Mesendoderm (in vitro differentiated cells): Measurements from ENCODE around the gene MYBPHL.
A peak's percentile ranks its signal among the peaks of the same experiment; 100 is the strongest.

Experiments used
- DNase-seq: peaks from one replicate; pipeline ENCODE4 v3.0.0; 2013
- H2AK5ac ChIP-seq: 2 replicates; pipeline ENCODE4 v1.6.1; 2013; ENCODE audit warnings: low read length, inconsistent platforms
- H2BK120ac ChIP-seq: 2 replicates; pipeline ENCODE4 v1.6.1; 2013; ENCODE audit warnings: low read depth, mild to moderate bottlenecking, low read length, moderate library complexity, mixed read lengths
- H2BK15ac ChIP-seq: replicated peaks from 2 replicates; pipeline ENCODE4 v1.6.1; 2013; ENCODE audit warnings: low read depth, mild to moderate bottlenecking, moderate library complexity
- H2BK5ac ChIP-seq: 2 replicates; pipeline ENCODE4 v1.6.1; 2013; ENCODE audit warnings: low read length, inconsistent platforms
- H3K18ac ChIP-seq: 2 replicates; pipeline ENCODE4 v1.6.1; 2013; ENCODE audit warnings: mild to moderate bottlenecking, low read length, mixed read lengths
- H3K23ac ChIP-seq: one replicate; pipeline ENCODE4 v1.6.1; 2013; ENCODE audit warnings: low read length
- H3K27ac ChIP-seq: 2 replicates; pipeline ENCODE4 v1.5.1; 2013; ENCODE audit warnings: low read depth, mild to moderate bottlenecking, inconsistent platforms, low read length, moderate library complexity
- H3K27me3 ChIP-seq: 2 replicates; pipeline ENCODE4 v1.6.1; 2013; ENCODE audit warnings: low read length, control low read depth, mild to moderate bottlenecking, inconsistent platforms; ENCODE audit not compliant: insufficient read depth, poor library complexity
- H3K36me3 ChIP-seq: 2 replicates; pipeline ENCODE4 v1.6.1; 2013; ENCODE audit warnings: low read length, inconsistent platforms; ENCODE audit not compliant: control insufficient read depth, insufficient read depth
- H3K4ac ChIP-seq: one replicate; pipeline ENCODE4 v1.6.1; 2013; ENCODE audit warnings: low read depth, mild to moderate bottlenecking, low read length, moderate library complexity
- H3K4me1 ChIP-seq: 2 replicates; pipeline ENCODE4 v1.6.1; 2013; ENCODE audit warnings: low read depth, low read length, inconsistent platforms; ENCODE audit not compliant: control insufficient read depth
- H3K4me2 ChIP-seq: 2 replicates; pipeline ENCODE4 v1.6.1; 2013; ENCODE audit warnings: low read length
- H3K4me3 ChIP-seq: 2 replicates; pipeline ENCODE4 v1.5.1; 2013; ENCODE audit warnings: mild to moderate bottlenecking, low read length
- H3K56ac ChIP-seq: one replicate; pipeline ENCODE4 v1.6.1; 2013; ENCODE audit warnings: low read length
- H3K79me1 ChIP-seq: 2 replicates; pipeline ENCODE4 v1.6.1; 2013; ENCODE audit warnings: low read length, inconsistent platforms
- H3K79me2 ChIP-seq: 2 replicates; pipeline ENCODE4 v1.6.1; 2013; ENCODE audit warnings: mild to moderate bottlenecking, low read length; ENCODE audit not compliant: control insufficient read depth, insufficient read depth
- H3K9ac ChIP-seq: 2 replicates; pipeline ENCODE4 v1.6.1; 2013; ENCODE audit warnings: low read length, inconsistent platforms
- H4K5ac ChIP-seq: one replicate; pipeline ENCODE4 v1.6.1; 2013; ENCODE audit warnings: low read length
- H4K8ac ChIP-seq: one replicate; pipeline ENCODE4 v1.6.1; 2013; ENCODE audit warnings: low read depth, mild to moderate bottlenecking, control low read depth, low read length, moderate library complexity
- WGBS: extraction: QIAGEN DNeasy Blood & Tissue Kit; methylation state at CpG from one replicate; pipeline ENCODE4 v1.1.7; 2013; ENCODE audit warnings: low lambda C conversion rate, missing lambda C conversion rate; ENCODE audit not compliant: insufficient coverage; ENCODE audit errors: extremely low coverage; 5-methylcytosine and 5-hydroxymethylcytosine counted together

MYBPHL gene

DNA sequence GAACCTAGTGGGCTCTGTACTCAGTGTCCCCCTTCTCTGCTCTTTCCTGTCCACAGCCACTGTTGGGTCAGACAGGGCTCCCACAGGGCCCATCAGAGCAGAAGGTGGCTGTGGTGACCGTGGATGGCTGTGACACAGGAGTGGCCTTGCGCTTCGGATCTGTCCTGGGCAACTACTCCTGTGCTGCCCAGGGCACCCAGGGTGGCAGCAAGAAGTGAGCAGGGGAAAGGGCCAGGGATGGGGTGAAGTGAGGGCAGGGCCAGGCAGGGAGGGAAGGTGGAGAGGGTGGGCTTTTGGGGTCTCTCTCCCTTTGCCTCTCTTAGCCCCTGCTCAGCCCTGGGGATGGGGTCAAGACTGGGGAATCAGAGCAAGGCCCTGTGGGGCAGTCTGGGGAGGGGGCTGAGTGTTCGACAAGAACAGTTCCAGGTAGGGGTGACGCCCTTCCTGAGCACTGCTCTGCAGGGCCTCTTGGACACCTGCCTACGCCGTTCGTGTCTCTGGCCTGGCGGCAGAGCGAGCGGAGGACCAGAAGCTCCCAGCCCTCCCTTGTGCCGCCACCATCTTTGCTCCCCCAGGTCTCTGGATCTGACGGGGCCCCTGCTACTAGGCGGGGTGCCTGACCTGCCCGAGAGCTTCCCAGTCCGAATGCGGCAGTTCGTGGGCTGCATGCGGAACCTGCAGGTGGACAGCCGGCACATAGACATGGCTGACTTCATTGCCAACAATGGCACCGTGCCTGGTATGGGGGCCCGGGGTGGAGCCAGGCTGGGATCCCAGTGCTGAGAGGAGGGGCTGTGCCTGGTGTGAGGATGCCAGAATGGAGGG lies 44.4 kb downstream of the MYBPHL start:
- Histone ChIP-seq H2BK5ac (no peak overlapping the region), H3K79me2 (no peaks in the 10 kb centered on the region), H3K4ac (no peak overlapping the region), H2BK120ac (no peak overlapping the region), H3K18ac (no peak overlapping the region), H4K8ac (no peak overlapping the region), H3K27ac (no peak overlapping the region), H3K36me3 (no peaks in the 10 kb centered on the region), H3K56ac (no peak overlapping the region), H3K27me3 (no peaks in the 10 kb centered on the region), H3K4me2 (no peak overlapping the region), H4K5ac (no peak overlapping the region), H3K4me3 (no peak overlapping the region), H3K9ac (no peak overlapping the region), H2AK5ac (no peak overlapping the region), H2BK15ac (no peak overlapping the region), H3K79me1 (no peaks in the 10 kb centered on the region), H3K4me1 (no peaks in the 10 kb centered on the region), H3K23ac (no peak overlapping the region)
- no peak for DNase-seq
- WGBS: no CpG with 5 or more reads among the region's 22 CpGs

DNA sequence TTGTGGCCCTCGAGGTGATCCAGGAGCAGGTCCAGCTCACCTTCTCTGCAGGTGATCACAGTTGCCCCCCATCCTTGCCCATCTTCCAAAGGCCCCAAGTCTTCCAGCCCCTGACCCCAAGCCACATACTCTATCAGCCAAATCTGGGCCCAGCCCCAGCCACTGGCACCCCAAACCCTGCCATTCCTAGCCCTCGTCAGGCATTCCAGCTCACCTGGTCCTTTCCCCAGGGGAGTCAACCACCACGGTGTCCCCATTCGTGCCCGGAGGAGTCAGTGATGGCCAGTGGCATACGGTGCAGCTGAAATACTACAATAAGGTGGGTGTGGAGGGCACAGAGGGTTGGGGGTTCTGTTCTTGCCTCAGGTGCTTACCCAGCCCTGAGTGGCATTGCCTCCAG lies 45.2 kb downstream of the MYBPHL start:
- Histone ChIP-seq H3K4me3 (no peak overlapping the region), H2BK15ac (no peak overlapping the region), H3K18ac (no peak overlapping the region), H3K9ac (no peak overlapping the region), H2BK5ac (no peak overlapping the region), H2AK5ac (no peak overlapping the region), H3K4me1 (no peaks in the 10 kb centered on the region), H3K4me2 (no peak overlapping the region), H3K4ac (no peak overlapping the region), H3K27me3 (no peaks in the 10 kb centered on the region), H3K79me1 (no peaks in the 10 kb centered on the region), H3K79me2 (no peaks in the 10 kb centered on the region), H3K36me3 (no peaks in the 10 kb centered on the region), H3K56ac (no peak overlapping the region), H3K27ac (no peak overlapping the region), H3K23ac (no peak overlapping the region), H2BK120ac (no peak overlapping the region), H4K8ac (no peak overlapping the region), H4K5ac (no peak overlapping the region)
- DNase-seq: no peak
- no CpG with 5 or more reads among the region's 6 CpGs for WGBS

DNA sequence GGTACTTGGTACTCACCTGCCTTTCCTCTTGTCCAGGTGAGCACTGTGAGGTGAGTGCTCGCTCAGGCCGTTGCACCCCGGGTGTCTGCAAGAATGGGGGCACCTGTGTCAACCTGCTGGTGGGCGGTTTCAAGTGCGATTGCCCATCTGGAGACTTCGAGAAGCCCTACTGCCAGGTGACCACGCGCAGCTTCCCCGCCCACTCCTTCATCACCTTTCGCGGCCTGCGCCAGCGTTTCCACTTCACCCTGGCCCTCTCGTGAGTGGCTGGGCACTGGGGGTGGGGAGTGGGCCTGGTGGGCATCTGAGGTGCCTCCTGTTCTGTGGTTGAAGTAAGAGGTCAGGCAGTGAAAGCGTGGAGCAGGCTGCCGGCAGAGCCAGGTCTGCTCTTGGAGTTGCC lies 45.8 kb downstream of the MYBPHL start:
- H2BK15ac ChIP-seq: no peak overlapping the region
- no peaks in the 10 kb centered on the region for H3K27me3 ChIP-seq
- no peaks in the 10 kb centered on the region for H3K79me1 ChIP-seq
- H3K79me2 ChIP-seq: no peaks in the 10 kb centered on the region
- no peak overlapping the region for H3K56ac ChIP-seq
- no peak overlapping the region for H2BK5ac ChIP-seq
- no peak overlapping the region for H2BK120ac ChIP-seq
- H3K4me2 ChIP-seq: no peak overlapping the region
- no CpG with 5 or more reads among the region's 16 CpGs for WGBS
- no peak for DNase-seq
- no peaks in the 10 kb centered on the region for H3K36me3 ChIP-seq
- H3K18ac ChIP-seq: no peak overlapping the region
- H3K9ac ChIP-seq: no peak overlapping the region
- no peaks in the 10 kb centered on the region for H3K4me1 ChIP-seq
- H2AK5ac ChIP-seq: no peak overlapping the region
- H3K4ac ChIP-seq: no peak overlapping the region
- no peak overlapping the region for H4K5ac ChIP-seq
- H3K27ac ChIP-seq: no peak overlapping the region
- no peak overlapping the region for H3K23ac ChIP-seq
- H4K8ac ChIP-seq: no peak overlapping the region
- H3K4me3 ChIP-seq: no peak overlapping the region

DNA sequence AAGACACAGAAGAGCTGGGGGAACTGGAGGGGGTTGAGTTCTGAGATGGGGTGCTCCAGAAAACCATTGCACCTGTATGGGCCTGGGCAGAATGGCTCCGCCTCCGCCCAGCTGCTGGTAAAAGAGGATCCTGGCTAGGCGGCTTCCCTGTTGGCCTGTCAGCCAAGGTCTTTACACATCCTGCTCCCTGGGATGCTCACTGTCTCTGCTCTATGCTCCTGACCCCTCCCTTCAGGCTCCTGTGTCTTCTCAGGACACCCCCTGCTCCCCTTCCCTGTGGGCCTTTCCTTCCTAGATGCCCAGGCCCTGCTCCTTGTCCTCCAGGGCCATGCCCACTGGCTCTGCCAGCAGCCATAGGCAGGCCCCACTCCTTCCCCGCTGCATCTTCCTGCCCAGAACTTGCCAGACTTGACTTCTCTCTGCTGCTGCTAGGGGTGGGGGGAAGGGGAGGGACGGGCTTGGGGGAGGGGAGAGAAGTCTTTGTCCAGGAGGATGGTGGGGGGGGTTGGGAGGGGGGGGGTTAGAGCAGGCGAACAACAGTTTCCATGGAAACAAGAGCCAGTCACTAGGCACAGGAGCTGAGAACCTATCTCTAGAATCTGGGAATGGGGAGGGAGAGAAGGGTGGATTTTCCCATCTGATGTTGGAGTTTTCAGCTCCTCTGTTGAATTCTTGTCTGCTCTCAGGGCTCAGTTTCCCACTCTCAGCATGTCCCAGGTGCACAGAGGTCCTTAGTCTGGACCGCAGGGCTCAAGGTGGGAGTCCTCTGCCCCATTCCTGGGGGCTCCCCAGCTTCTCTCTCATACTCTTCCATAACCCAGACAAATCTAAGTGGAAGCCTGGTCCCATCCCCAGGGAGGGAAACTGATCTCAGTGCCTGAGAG lies 46.9 kb downstream of the MYBPHL start:
- H2AK5ac ChIP-seq: no peak overlapping the region
- no peak overlapping the region for H3K4me3 ChIP-seq
- no peak overlapping the region for H3K27ac ChIP-seq
- H2BK5ac ChIP-seq: no peak overlapping the region
- no peak overlapping the region for H3K23ac ChIP-seq
- no peak overlapping the region for H3K4ac ChIP-seq
- DNase-seq: peak; percentile 73
- no peaks in the 10 kb centered on the region for H3K36me3 ChIP-seq
- no peak overlapping the region for H3K18ac ChIP-seq
- no peak overlapping the region for H2BK120ac ChIP-seq
- WGBS: no CpG with 5 or more reads among the region's 7 CpGs
- no peak overlapping the region for H3K4me2 ChIP-seq
- H4K5ac ChIP-seq: no peak overlapping the region
- no peaks in the 10 kb centered on the region for H3K27me3 ChIP-seq
- H3K79me1 ChIP-seq: no peaks in the 10 kb centered on the region
- no peak overlapping the region for H4K8ac ChIP-seq
- no peak overlapping the region for H3K9ac ChIP-seq
- no peak overlapping the region for H2BK15ac ChIP-seq
- no peaks in the 10 kb centered on the region for H3K79me2 ChIP-seq
- no peaks in the 10 kb centered on the region for H3K4me1 ChIP-seq
- H3K56ac ChIP-seq: no peak overlapping the region

DNA sequence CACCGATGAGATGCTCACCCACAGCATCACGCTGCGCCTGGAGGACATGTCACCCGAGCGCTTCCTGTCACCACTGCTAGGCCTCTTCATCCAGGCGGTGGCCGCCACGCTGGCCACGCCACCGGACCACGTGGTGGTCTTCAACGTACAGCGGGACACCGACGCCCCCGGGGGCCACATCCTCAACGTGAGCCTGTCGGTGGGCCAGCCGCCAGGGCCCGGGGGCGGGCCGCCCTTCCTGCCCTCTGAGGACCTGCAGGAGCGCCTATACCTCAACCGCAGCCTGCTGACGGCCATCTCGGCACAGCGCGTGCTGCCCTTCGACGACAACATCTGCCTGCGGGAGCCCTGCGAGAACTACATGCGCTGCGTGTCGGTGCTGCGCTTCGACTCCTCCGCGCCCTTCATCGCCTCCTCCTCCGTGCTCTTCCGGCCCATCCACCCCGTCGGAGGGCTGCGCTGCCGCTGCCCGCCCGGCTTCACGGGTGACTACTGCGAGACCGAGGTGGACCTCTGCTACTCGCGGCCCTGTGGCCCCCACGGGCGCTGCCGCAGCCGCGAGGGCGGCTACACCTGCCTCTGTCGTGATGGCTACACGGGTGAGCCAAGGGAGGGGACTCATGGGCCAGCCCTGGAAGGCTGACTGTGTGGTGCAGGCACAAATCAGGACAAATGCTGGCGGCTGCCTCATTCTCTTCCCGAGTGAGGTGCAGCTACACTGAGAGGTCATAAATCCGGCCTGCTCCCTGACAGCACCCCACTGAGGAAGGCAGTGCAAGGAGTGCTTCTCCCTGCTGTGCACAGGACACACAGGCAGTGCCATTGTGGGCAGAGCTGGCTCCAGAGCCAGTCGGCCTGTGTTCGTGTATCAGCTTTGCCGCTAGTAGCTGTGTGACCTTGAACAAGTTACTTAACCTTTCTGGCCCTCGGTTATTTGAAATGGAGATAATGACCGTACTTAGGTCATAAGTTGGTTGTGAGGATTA lies 48.0 kb downstream of the MYBPHL start:
- no peaks in the 10 kb centered on the region for H3K79me2 ChIP-seq
- no peaks in the 10 kb centered on the region for H3K36me3 ChIP-seq
- peaks cover 9% of the 10 kb centered on the region for H3K4me1 ChIP-seq
- no peak overlapping the region for H3K4me2 ChIP-seq
- no peak overlapping the region for H2AK5ac ChIP-seq
- no peak overlapping the region for H3K23ac ChIP-seq
- H3K27ac ChIP-seq: no peak overlapping the region
- no peak overlapping the region for H4K5ac ChIP-seq
- no peaks in the 10 kb centered on the region for H3K79me1 ChIP-seq
- no peak overlapping the region for H3K4me3 ChIP-seq
- no peak overlapping the region for H3K4ac ChIP-seq
- no peak overlapping the region for H4K8ac ChIP-seq
- no peaks in the 10 kb centered on the region for H3K27me3 ChIP-seq
- no peak for DNase-seq
- H2BK5ac ChIP-seq: no peak overlapping the region
- no peak overlapping the region for H2BK120ac ChIP-seq
- no peak overlapping the region for H3K56ac ChIP-seq
- H2BK15ac ChIP-seq: no peak overlapping the region
- no peak overlapping the region for H3K18ac ChIP-seq
- no CpG with 5 or more reads among the region's 69 CpGs for WGBS
- H3K9ac ChIP-seq: no peak overlapping the region
